GM23248 (cell line): ENCODE results near the gene TMEM132A.

Source experiments
- EZH2 ChIP-seq: fragments of 200-600 bp; sonication (generic); IDR thresholded peaks from 2 replicates; pipeline ENCODE4 v1.6.1; 2018; ENCODE audit warnings: antibody characterized with exemption, mild to moderate bottlenecking; ENCODE audit not compliant: insufficient read depth, poor library complexity, severe bottlenecking
- EZH2phosphoT487 ChIP-seq: fragments of 200-600 bp; sonication (generic); IDR thresholded peaks from 2 replicates; pipeline ENCODE4 v1.6.1; 2018; ENCODE audit warnings: antibody characterized with exemption, moderate library complexity, mild to moderate bottlenecking, low read depth; ENCODE audit not compliant: insufficient read depth

- TF ChIP-seq EZH2: no peak
- no peak for TF ChIP-seq EZH2phosphoT487
Measured at GRCh38 chr11:60919320-60919719, 4.9 kb upstream of the TMEM132A start.
